Fibroblast of the conjunctiva (primary cell): ENCODE results near the gene ERVFRD-1.
"Not testable (repeated sequence)": the region's sequence is repeated elsewhere in the genome, so short reads cannot be mapped to it uniquely, and the experiment has no call there.

Experiments used
- DNase-seq: peaks from one replicate; pipeline ENCODE4 v3.0.0-alpha.2; 2010; ENCODE audit warnings: low read depth

Gene ERVFRD-1

DNA sequence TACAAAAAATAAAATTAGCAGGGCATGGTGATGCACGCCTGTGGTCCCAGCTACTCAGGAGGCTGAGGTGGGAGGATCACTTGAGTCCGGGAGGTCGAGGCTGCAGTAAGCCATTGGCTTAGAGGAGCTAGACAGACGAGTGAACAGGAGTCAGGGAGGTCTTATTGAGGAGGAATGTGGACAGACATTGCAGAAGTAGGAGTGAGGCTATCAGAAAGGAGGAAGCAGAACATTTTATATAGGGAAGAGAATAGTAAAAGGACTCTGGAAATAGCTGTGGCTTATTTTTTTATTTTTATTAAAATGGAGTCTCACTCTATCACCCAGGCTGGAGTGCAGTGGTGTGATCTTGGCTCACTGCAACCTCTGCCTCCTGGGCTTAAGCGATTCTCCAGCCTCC is 20.4 kb downstream of the ERVFRD-1 start:
- DNase-seq = not testable (repeated sequence)

DNA sequence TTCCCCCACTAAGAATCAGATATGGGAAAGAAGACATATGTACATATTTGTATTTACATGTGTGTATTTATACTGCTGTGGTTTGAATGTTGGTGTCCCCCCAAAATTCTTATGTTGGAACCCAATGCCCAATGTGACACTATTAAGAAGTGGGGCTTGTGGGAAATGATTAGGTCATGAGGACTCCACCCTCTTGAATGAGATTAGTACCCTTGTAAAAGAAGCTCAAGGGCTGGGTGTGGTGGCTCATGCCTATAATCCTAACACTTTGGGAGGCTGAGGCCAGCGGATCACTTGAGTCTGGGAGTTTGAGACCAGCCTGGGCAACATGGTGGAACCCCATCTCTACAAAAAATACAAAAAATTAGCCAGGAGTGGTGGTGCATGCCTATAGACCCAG is 21.8 kb downstream of the ERVFRD-1 start:
- no peak for DNase-seq

DNA sequence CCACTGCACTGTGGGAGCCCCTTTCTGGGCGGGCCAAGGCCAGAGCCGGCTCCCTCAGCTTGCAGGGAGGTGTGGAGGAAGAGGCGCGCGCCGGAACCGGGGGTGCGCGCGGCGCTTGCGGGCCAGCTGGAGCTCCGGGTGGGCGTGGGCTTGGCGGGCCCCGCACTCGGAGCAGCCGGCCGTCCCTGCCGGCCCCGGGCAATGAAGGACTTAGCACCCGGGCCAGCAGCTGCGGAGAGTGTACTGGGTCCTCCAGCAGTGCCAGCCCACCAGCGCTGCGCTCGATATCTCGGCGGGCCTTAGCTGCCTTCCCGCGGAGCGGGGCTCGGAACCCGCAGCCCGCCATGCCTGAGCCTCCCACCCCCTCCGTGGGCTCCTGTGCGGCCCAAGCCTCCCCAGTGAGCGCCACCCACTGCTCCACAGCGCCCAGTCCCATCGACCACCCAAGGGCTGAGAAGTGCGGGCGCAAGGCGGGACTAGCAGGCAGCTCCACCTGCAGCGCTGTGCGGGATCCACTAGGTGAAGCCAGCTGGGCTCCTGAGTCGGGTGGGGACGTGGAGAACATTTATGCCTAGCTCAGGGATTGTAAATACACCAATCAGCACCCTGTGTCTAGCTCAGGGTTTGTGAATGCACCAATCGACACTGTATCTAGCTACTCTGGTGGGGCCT is 24.2 kb downstream of the ERVFRD-1 start:
- DNase-seq = not testable (repeated sequence)

DNA sequence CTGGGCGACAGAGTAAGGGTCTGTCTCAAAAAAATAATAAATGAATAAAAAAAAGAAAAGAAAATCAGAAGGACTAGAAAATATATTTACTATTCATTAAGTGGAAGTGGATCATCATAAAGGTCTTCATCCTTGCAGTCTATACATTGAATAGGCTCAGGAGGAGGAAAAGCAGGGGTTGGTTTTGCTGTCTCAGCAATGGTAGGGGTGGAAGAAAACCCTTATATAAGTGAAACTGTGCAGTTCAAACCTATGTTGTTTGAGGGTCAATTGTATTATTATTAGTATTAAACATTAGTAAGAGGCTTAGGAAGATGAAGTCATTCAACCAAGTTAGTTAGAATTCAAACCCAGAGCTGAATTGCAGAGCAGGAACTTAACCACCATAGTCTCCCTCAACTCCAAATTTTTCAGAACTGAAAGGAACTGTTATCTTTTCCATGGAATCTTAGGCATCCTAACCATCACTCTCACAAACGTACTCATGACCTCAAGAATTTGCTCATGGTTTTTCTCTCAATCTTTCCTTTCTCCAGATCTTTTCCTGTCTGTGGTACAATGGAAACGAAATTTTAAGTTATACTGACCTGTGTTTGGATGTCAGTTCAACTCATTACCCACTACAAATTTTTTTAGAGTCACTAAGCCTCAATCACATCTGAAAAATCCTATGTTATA is 25.6 kb downstream of the ERVFRD-1 start:
- no peak for DNase-seq

DNA sequence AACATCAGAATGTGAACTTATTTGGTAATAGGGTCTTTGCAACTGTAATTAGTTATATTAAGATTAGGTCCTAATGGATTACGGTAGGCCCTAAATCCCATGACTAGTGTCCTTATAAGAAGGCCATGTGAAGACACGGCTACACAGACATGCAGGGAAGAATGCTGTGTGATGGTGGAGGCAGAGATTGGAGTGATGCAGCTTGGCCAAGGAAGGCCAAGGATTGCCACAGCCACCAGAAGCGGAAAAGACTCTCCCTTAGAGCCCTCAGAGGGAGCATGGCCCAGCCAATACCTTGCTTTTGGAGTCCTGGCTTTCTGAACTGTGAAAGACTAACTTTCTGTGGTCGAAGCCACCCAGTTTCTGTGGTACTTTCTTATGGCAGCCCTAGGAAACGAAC is 27.6 kb downstream of the ERVFRD-1 start:
- DNase-seq = no peak

GRCh38 chr6:11083491-11083890 is 28.0 kb downstream of the ERVFRD-1 start:
- DNase-seq = no peak

DNA sequence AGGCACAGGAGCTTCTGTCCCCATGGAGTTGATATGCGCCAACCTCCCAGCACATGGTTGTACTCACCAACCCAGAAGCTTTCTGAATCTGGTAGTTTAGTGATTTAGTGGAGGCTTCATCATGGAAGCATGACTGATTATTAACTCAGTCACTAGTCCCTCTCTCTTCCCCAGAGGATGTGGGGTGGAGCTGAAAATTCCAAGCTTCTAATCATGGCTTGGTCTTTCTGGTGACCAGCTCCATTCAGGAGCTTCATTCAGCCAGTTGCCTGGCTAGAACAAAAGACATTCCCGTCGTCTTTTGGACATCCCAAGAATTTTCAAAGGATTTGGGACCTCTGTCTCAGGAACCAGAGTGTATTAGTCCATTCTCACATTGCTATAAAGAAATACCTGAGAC is 31.2 kb downstream of the ERVFRD-1 start:
- DNase-seq = no peak

DNA sequence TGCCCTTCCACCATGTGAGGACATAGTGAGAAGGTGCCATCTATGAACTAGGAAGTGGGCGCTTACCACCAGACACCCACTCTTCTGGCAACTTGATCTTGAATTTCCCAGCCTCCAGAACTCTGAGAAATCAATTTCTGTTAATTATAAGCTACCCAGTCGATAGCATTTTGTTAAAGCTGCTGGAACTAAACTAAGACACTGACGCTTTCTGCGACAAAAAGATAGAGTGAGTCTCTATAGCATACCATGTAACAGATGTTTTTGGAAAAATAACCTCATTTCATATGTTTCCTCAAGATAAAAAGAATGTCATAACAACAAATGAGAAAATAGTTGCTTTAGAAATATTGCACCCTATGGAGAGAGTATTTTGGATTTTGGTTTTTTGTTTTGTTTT is 33.3 kb downstream of the ERVFRD-1 start:
- no peak for DNase-seq

GRCh38 chr6:11076540-11076939 is 35.0 kb downstream of the ERVFRD-1 start:
- DNase-seq = no peak

- DNase-seq = no peak
Observed at GRCh38 chr6:11072101-11072500, 39.4 kb downstream of the ERVFRD-1 start.

- DNase-seq = no peak
Observed at GRCh38 chr6:11069760-11070159, 41.8 kb downstream of the ERVFRD-1 start.

- no peak for DNase-seq
Observed at GRCh38 chr6:11067348-11067747, 44.2 kb downstream of the ERVFRD-1 start.

- no peak for DNase-seq
Observed at GRCh38 chr6:11066505-11067347, 44.8 kb downstream of the ERVFRD-1 start.

- DNase-seq = no peak
Observed at GRCh38 chr6:11065436-11066202, 45.9 kb downstream of the ERVFRD-1 start.

- DNase-seq = no peak
Observed at GRCh38 chr6:11064836-11065235, 46.7 kb downstream of the ERVFRD-1 start.

GRCh38 chr6:11062715-11063114 is 48.8 kb downstream of the ERVFRD-1 start:
- no peak for DNase-seq

- no peak for DNase-seq
Observed at GRCh38 chr6:11062083-11062482, 49.4 kb downstream of the ERVFRD-1 start.

GRCh38 chr6:11058406-11058805 is 53.1 kb downstream of the ERVFRD-1 start:
- DNase-seq = no peak

GRCh38 chr6:11056871-11057270 is 54.7 kb downstream of the ERVFRD-1 start:
- no peak for DNase-seq

DNA sequence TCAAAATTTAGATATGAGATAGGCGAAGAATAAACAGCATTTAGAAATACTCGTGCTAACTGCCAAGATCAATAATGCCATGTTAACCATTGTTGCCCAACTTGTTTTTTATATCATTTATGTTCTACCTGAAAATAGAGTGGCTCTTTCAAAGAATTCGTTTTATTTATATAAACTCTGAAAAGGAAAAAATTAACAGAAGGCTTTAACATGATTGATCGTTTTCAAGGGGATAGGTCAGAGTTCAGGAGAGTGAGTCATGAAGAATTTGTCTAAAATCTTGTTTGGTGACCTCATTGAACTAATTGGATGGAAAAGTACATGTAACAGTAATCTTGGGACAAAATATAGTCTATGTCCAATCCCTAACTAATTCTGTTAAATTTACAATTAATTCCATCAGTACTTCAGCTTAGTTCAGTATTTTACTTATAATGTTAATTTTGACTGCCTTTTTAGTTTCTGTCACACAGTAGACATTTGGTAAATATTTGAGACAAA is 56.3 kb downstream of the ERVFRD-1 start:
- no peak for DNase-seq

DNA sequence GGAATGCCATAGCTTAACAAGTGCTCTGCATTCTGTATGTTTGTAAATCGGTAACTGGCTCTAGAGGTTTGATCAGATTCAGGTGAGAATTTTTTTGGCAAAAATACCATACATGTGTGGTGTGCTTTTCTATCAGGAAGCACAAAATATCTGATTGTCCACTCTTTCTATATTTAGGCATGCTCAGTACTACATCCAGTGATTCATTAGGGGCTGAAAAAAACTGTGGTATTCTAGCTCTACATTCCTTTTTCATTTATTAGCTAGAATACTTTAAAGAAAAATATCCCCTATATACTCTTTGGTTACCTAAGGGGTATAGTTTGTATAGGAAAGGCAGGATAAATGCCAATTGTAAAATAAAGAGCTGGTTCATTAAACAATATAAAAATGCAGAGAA is 56.8 kb downstream of the ERVFRD-1 start:
- no peak for DNase-seq

- DNase-seq = no peak
Observed at GRCh38 chr6:11053307-11053706, 58.2 kb downstream of the ERVFRD-1 start.
